Limb (tissue), 2 donors: ENCODE measurements around the gene CRELD2.
"Not testable (repeated sequence)": the region's sequence is repeated elsewhere in the genome, so short reads cannot be mapped to it uniquely, and the experiment has no call there.

ENCODE experiments used
- DNase-seq, 2 donors: peaks; one replicate each; pipeline ENCODE4 v3.0.0-alpha.2; 2016; ENCODE audit errors: extremely low spot score in 2 of 2

The CRELD2 gene

GRCh38 chr22:49945042-49945794 lies 26.8 kb downstream of the CRELD2 start:
- not testable (repeated sequence) for DNase-seq

DNA sequence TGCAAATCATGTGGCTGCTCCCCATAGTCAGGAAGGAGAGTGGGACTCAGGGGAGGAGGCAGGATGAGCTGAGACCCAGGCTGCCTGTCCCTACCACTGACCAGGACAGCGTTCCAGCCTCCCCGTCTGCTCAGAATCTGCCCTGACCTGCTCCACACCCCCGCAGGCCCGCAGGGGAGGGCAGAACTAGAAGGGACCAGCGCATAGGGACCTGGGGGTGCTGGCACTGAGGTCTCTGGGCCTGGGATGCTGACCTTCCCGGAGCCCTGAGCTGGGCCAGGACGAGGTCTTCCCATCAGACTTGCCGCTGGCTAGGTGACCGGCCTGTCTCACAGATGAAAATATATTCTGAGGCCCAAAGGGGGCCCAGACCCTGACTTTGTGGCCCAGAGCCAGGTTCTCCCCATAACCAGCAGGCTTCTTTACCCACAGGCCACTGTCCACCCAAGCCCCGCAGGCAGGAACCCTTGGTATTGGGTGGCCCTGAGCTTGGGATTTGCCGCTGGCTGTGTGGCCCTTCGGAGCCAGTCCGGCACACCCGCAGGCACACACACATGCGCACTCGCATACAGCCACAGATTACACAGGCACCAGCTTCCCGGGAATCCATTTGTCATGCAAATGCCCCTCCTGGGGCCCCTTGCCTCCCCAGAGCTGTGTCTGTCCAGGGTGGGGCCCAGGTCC lies 28.3 kb downstream of the CRELD2 start:
- no peak for DNase-seq

DNA sequence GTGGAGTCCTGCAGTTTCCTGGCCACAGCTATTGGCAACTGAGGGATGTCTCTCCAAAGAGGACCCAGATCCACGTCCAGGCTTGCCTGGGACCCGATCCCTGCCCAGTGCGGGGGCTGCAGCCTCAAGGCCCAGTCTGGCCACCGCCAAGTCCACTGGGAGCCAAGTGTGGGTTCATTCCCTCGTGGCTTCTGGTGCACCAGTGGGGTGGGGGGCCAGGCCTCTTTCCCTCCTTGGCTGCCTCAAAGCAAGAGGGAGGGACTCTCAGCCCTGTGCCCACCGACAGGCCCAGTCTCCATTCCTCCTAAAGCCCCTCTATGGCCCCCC lies 28.8 kb downstream of the CRELD2 start:
- DNase-seq, result no peak

DNA sequence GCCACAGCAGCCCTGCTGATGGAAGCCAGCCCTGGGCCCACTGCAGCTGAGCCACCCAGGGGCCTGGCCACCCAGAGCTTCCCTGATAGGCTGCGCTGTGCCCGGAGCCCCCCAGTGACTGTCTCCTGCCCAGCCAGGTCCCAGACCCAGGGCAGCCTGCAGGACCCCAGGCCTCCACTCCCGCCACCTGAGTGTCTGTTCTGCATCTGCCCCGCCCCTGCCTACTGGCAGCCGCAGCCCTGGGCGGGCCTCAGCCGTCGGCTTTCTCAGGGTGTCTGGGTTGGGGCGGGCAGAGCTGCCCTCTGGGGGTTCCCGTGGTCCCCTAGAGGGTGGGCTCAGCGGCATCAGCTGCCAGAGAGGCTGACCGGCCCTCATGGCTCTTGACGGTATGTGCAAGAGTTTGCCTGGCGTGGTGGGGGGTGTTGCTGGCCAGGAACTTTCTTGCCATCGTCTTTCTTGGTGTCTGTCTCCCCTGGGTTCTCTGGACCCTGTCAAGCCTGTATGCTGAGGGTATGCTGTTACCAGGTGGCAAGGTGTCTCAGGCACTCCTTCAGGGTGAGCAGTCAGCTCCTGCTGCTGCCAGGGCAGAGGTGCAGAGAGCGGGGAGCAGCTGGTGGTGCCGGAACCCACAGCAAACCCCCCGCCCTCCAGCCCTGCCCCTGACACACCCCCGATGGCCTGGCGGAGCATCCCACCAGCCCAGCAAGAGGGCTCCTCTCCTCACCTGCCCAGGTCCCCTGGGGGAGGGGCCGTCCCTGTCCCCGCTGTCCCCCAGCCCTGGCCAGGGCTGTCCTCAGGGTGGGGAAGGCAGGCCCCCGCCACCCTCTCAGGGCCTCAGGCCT lies 29.9 kb downstream of the CRELD2 start:
- DNase-seq, result no peak

DNA sequence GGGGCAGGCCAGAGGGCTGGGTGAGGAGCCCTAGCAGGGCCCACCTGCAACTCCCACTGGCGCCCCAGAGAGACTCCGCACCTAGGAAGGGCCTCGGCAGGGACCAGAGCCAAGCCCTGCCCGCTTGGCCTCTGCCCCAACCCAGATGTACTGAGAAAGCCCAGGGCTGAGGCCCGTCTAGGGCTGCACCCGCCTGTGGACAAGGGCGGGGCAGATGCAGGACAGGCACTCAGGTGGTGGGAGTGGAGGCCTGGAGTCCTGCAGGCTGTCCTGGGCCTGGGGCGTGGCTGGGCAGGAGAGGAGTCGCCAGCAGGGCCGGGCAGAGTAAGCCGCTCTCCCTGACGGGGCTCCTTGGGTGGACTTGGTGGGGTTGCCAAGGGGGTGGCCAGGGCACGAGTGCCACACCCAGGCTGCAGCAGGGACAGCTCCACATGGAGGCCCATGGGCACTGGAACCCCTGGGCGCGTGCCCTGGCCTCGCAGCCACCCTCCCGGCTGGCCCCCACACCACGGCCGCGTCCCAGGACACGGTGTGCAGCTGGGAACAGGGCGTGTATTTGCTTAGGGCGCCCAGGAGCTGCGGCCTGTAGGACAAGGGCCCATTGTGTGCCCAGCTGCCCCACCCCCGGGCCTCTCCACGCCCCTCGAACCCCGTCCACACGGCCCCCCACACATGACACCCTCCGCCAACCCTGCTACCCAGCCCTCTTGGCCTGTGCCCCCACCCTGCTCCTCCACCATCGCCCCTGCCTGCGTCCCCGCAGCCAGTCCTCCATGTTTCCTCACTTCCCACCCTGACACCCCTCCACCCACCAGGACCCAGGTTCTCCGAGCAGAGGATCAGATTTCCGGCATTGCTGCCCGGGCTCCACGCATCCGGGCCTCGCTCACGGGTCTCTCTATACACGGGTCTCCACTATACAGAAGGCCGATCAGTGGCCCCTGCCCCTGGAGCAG lies 30.8 kb downstream of the CRELD2 start:
- DNase-seq, result no peak

GRCh38 chr22:49949914-49950292 lies 31.5 kb downstream of the CRELD2 start:
- no peak for DNase-seq

- no peak for DNase-seq
These were observed 32.1 kb downstream of the CRELD2 start for GRCh38 chr22:49950396-49950994.

- DNase-seq, result no peak
These were observed 32.7 kb downstream of the CRELD2 start for GRCh38 chr22:49951000-49951677.

- DNase-seq, result no peak
These were observed 33.2 kb downstream of the CRELD2 start for GRCh38 chr22:49951678-49951985.

DNA sequence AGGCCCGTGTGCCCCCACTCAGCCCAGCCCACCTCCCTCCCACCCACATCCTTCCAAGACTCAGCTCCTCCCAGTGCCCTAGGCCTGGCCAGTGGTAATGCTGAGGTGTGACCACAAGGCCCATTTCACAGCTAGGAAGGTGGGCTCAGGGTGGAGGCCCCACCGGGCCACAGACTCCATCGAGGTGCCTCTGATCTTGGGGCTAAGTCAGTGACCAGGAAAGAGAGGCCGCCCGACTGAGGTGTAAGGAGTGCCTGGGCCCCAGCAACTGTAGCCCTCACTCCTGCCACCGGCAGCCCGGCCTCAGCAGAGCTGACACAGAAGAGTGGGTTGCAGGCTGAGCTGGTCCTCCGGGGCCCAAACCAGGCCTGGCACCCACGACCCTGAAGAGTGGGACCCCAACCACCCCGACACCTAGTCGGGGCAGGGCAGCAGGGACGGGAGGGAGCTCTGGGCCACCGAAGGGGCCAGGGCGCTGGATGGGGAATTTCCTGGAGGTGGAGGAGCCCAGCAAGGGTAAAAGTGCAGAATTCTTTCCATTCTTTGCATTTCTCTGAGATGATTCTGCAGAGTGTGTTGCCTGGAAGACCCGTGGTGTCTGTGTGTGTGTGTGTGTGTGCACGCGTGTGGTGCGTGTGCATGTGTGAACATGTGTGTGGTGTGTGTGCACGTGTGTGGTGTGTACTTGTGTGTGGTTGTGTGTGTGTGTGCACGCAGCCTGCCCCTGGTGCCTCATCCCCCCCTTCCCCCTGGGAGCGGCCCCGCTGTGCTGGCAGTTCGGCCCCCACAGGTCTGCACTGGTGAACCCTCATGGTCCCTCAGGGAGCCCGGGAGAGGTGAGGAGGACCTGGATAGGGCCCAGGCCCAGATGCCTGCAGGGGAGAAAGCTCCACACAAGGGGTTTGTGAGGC lies 33.8 kb downstream of the CRELD2 start:
- no peak for DNase-seq

DNA sequence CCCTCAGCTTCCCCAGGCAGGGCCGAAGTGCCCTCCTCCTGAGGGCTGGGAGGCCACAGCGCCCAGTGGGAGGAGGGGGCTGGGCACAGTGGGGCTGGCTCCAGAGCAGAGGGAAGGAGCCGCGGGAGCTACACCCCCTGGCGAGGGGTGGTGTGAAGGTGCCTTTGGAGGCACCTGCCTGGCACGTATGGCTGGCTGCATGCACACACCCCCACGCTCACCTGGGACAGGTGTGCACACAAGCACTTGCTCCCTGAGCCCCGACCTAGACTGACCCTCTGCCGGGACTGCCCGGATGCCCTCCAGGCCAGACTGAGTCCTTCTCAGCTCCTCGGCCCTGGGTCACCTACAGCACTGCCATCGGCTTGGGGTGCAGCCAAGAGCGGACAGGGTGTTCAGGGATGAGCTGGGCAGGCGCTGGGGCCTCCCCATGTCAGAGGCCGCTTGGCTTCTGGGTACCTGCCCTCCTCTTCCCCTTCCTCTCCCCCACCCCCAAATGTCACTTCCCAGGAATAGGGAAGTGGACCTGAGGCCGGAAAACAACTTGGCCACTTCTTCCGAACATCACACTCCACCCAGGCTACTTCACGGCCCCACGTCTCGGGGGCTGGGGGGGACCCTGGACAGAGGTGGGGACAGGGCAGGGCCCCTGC lies 34.7 kb downstream of the CRELD2 start:
- no peak for DNase-seq

DNA sequence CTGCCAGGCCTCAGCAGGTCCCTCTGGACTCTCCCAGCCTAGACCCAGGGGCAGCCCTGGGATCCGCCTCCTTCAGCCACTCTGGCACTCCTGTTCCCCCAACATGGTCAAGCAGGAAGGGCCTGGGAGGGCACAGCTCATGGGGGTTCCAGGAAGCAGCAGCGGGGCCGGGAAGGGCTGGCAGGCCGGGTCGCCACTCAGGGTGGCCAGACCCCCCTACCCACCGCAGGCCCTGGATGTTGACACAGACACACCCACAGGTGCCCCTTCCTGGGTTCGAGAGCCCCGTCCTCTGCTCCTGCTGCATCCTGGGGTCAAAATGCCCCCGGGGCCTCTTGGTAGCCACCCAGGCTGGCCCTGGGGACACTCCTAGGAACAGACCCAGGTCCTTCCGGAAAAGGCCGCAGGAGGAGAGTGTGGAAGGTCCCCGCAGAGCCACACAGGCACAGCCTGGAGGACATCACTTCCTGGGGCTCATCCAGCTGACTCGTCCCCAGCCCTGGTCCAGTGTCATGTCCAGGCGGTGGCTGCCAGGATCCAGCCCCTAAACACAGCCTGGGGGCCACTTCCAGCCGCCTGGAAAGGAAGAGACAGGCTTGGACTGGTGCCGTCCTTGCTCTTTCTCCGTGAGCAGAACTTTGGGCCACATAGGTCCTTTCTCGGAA lies 35.4 kb downstream of the CRELD2 start:
- no peak for DNase-seq

DNA sequence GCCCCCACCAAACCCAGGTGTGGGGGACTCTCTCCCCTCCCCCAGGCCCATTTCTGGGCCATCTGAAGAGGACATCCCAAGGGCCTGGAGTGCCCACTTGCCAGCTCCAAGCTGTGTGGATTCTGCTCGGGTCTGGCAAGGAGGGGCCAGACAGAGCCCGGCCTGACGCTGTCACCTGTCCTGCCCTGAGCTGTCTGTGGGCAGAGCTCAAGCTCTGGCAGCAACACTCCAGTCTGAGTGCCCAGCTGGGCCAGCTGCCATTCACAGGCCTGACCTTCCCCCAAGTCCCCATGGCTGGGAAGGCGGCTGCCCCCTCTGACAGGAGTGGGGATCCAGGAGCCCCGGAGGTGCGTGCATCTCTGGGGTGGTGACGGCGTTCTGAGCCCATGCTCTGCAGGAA lies 35.9 kb downstream of the CRELD2 start:
- DNase-seq, result no peak

DNA sequence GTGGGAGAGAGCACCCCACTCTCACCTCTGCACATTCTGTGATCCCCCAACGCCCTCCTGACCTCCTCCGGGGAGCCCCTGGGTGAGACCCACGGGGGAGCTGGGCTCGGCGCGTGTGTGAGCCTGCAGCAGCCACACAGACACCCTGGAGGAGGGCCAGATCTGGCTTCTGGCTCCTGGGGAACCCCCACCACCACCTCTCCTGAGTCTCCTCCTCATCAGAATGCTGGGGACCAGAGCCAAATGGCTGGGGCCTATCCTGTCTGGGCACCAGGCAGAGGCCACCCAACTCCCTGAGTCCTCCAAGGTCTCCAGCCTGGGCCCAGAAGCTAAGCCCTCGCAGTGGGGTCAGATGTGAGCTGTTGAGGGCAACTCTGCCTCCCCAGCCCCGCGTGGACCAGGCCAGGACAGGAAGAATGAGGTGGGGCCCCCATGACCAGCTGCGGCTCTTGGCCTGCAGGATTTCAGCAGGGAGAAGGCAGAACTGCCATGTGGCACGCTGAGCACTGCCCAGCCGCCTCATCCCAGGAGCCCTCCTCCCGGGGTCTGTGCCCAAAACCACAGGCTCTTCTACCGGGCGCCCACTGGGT lies 36.7 kb downstream of the CRELD2 start:
- DNase-seq, result no peak

- no peak for DNase-seq
These were observed 37.4 kb downstream of the CRELD2 start for GRCh38 chr22:49955581-49956417.

DNA sequence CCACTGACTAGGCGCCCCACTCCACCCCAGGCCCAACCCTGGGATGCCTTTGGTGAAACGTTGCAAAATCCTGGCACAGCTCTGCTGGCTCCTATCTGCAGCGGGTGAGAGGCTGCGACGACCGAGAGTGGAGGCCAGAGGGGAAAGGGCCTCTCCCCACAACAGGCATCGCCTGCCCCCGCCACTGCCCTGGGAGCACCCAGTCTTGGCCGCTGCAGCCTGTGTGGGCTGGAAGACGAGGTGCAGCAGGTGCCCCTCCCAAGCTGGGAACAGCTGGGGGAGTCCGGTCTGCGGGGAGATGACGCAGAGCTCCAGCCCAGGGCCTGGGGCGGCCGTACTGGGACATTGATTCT lies 38.0 kb downstream of the CRELD2 start:
- DNase-seq, result no peak
